Glutamatergic neuron (in vitro differentiated cells): ENCODE measurements around the gene HOTAIR. TPM values are rescaled to one million over a fixed set of nuclear protein-coding genes. Genes with fewer than 3 reads are reported as not detected.

ENCODE experiments used
- DNase-seq: peaks from one replicate; pipeline ENCODE4 v3.0.0; 2022
- H3K27ac Mint-ChIP-seq: one replicate; pipeline ENCODE4 v1.8.0; 2020; ENCODE audit warnings: mild to moderate bottlenecking, mixed read lengths, inconsistent platforms; ENCODE audit not compliant: unreplicated experiment
- H3K27me3 Mint-ChIP-seq: one replicate; pipeline ENCODE4 v1.8.0; 2020; ENCODE audit warnings: mild to moderate bottlenecking, moderate library complexity, mixed read lengths, inconsistent platforms; ENCODE audit not compliant: unreplicated experiment
- H3K36me3 Mint-ChIP-seq: one replicate; pipeline ENCODE4 v1.8.0; 2020; ENCODE audit warnings: mild to moderate bottlenecking, mixed read lengths, inconsistent platforms; ENCODE audit not compliant: unreplicated experiment
- H3K4me1 Mint-ChIP-seq: one replicate; pipeline ENCODE4 v1.8.0; 2020; ENCODE audit warnings: mild to moderate bottlenecking, low read depth, mixed read lengths, inconsistent platforms; ENCODE audit not compliant: unreplicated experiment
- H3K4me3 Mint-ChIP-seq: one replicate; pipeline ENCODE4 v1.8.0; 2020; ENCODE audit warnings: mild to moderate bottlenecking, mixed read lengths, inconsistent platforms; ENCODE audit not compliant: unreplicated experiment
- H3K9me3 Mint-ChIP-seq: one replicate; pipeline ENCODE4 v1.8.0; 2020; ENCODE audit warnings: mild to moderate bottlenecking, moderate library complexity, mixed read lengths, inconsistent platforms; ENCODE audit not compliant: unreplicated experiment
- CTCF ChIP-seq: fragments of 200-600 bp; sonication (generic); IDR thresholded peaks from one replicate; pipeline ENCODE4 v1.5.0; 2021; ENCODE audit not compliant: partially characterized antibody, unreplicated experiment
- total RNA-seq: library from RNA; stranded (reverse); fragmentation: NEBNext Ultra II Directional; extraction: Animal tissue kit (Norgen Biotek cat#: 25700); gene quantifications from one replicate; pipeline ENCODE4 v1.2.1, GENCODE V29; 2021; ENCODE audit not compliant: unreplicated experiment

HOTAIR gene
- total RNA-seq, 1 donor from 2014 or later: not detected

GRCh38 chr12:53995378-53996239 is 20.9 kb upstream of the HOTAIR start:
- TF ChIP-seq CTCF: no peak
- H3K27me3 Mint-ChIP-seq: peaks cover 51% of the 10 kb centered on the region
- H3K4me3 Mint-ChIP-seq: no peak overlapping the region

DNA sequence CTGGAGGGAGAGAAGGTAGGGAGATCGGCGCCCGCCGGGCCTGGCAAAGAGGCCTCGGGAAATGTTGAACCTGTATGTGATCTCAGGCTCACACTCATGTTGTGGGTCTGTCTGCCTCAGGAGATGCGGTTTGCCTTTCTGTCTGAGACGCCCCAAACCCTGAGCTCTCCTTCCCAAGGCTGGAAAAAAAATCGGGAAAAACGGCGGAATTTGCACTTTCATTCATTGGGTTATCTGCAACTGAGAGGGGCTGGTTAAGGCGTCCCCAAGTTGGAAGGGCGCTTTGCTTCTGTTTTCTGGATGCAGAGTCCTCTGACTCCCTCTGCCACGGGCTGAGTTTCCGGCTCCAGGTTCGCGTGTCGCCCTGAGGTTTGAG is 20.2 kb upstream of the HOTAIR start:
- peaks cover 55% of the 10 kb centered on the region for H3K27me3 Mint-ChIP-seq
- no peaks in the 10 kb centered on the region for H3K4me1 Mint-ChIP-seq
- no peak for TF ChIP-seq CTCF
- no peak overlapping the region for H3K4me3 Mint-ChIP-seq
- peaks cover 8% of the 10 kb centered on the region for H3K9me3 Mint-ChIP-seq
- no peaks in the 10 kb centered on the region for H3K36me3 Mint-ChIP-seq
- H3K27ac Mint-ChIP-seq: no peak overlapping the region
- DNase-seq: no peak

More at GRCh38 chr12:53995378-53996239, 20.9 kb upstream of the HOTAIR start:
- Mint-ChIP-seq H3K36me3 (no peaks in the 10 kb centered on the region), H3K27ac (no peak overlapping the region), H3K4me1 (no peaks in the 10 kb centered on the region), H3K9me3 (peaks cover 5% of the 10 kb centered on the region)
- DNase-seq: no peak

DNA sequence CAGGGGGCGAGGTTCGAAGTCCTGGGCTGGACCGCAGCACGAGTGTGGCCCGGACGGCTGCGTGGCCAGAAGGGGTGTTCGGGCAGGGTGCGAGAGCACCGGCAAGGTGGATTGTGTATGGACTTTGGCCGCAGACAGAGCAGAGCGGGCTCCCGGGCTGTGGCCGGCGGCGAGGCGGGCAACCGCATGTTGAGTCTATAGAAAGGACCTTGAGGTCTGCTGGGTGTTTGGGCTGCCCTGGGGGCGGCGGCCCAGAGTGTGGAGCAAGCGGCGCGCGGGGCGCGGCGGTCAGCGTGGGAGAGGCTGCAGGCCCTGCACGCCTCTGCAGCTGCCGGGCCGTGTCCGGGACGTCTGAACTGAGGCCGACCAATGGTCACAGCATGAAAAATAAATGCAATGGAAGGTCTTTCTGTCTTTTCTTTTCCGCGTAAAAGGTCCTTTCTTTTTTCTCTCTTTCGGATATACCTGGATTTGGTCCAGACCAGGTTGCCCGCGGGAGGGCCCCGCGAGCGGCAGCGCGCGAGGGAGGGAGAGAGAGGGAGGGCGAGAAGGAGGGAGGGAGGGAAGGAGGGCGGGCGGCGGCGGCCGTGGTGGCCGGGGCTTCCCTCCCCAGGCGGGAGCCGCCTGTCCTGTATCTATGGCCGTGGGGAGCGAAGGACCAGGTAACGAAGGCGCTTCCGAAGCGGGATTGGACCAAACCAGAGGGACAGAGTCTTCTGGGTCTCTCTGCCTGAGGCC is 19.7 kb upstream of the HOTAIR start:
- Mint-ChIP-seq H3K27me3 (peaks cover 58% of the 10 kb centered on the region), H3K4me1 (no peaks in the 10 kb centered on the region), H3K27ac (no peak overlapping the region), H3K36me3 (no peaks in the 10 kb centered on the region), H3K9me3 (peaks cover 8% of the 10 kb centered on the region), H3K4me3 (no peak overlapping the region)
- DNase-seq: no peak
- TF ChIP-seq CTCF: no peak

DNA sequence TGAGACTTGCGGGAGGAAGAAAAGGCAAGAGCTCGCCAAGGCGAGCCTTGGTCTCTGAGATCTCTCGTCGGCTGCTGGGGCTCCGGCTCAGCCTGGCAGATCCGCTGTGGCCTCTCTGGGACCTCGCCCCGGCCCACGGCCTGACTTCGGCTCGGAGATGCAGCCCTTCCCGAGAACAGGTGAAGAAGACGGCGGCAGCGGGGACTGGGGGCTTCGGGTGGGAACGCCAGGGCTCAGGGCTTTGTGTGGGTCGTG is 19.2 kb upstream of the HOTAIR start:
- Mint-ChIP-seq H3K4me3 (no peak overlapping the region), H3K9me3 (peaks cover 8% of the 10 kb centered on the region), H3K4me1 (no peaks in the 10 kb centered on the region), H3K36me3 (no peaks in the 10 kb centered on the region), H3K27me3 (peaks cover 61% of the 10 kb centered on the region), H3K27ac (no peak overlapping the region)
- no peak for DNase-seq
- no peak for TF ChIP-seq CTCF
